IMR-90 (cell line): Measurements from ENCODE around the gene ABHD17C. TPM values are rescaled to one million over a fixed set of nuclear protein-coding genes. Genes with fewer than 3 reads are reported as not detected.
A peak's percentile ranks its signal among the peaks of the same experiment; 100 is the strongest.

ENCODE experiments used
- ATAC-seq: fragments of 200-7000 bp; cut with Tn5 transposase; 2 replicates; pipeline ENCODE4 v1.9.1; 2020; ENCODE audit warnings: low read depth, mild to moderate bottlenecking, moderate library complexity
- BruUV-seq: library from RNA; stranded (reverse); fragments of 400-500 nt; replicated peaks from 2 replicates; lab custom pipeline; 2021; lab: Mats Ljungman, UMichigan
- CTCF ChIA-PET: fragments of 300-600 bp; formaldehyde crosslinking; extraction: SDS; loops from one replicate; lab custom pipeline; 2021; ENCODE audit warnings: antibody characterized with exemption; lab: Yijun Ruan, JAX
- POLR2A ChIA-PET: fragments of 300-600 bp; sonication (Branson Sonifier 250); formaldehyde crosslinking; loops from one replicate; lab custom pipeline; 2022; ENCODE audit warnings: antibody characterized with exemption; ENCODE audit not compliant: unreplicated experiment; lab: Charles Lee
- DNase-seq: peaks from one replicate; pipeline ENCODE4 v3.0.0; 2013
- H2AFZ ChIP-seq: replicated peaks from 2 replicates; pipeline ENCODE3; 2013; ENCODE audit warnings: low read length, mild to moderate bottlenecking; ENCODE audit not compliant: poor library complexity
- H2AK5ac ChIP-seq: 2 replicates; pipeline ENCODE4 v1.6.1; 2013; ENCODE audit warnings: low read depth, low read length, inconsistent platforms
- H2AK9ac ChIP-seq: replicated peaks from 2 replicates; pipeline ENCODE3; 2013; ENCODE audit warnings: mild to moderate bottlenecking, low read depth, low read length, moderate library complexity; ENCODE audit not compliant: poor library complexity
- H2BK120ac ChIP-seq: 2 replicates; pipeline ENCODE4 v1.6.1; 2013; ENCODE audit warnings: low read depth, low read length, inconsistent platforms
- H2BK15ac ChIP-seq: 3 replicates; pipeline ENCODE4 v1.6.1; 2013; ENCODE audit warnings: low read depth, low read length, inconsistent platforms
- H2BK20ac ChIP-seq: 2 replicates; pipeline ENCODE4 v1.6.1; 2013; ENCODE audit warnings: low read depth, mild to moderate bottlenecking, inconsistent platforms, low read length, moderate library complexity
- H2BK5ac ChIP-seq: 2 replicates; pipeline ENCODE4 v1.6.1; 2013; ENCODE audit warnings: mild to moderate bottlenecking, low read depth, low read length, inconsistent platforms; ENCODE audit not compliant: poor library complexity, severe bottlenecking
- H3K14ac ChIP-seq: replicated peaks from 2 replicates; pipeline ENCODE4 v1.6.1; 2013; ENCODE audit warnings: low read depth, low read length, inconsistent platforms
- H3K18ac ChIP-seq: 2 replicates; pipeline ENCODE4 v1.6.1; 2013; ENCODE audit warnings: low read depth, low read length, control low read depth
- H3K23ac ChIP-seq: 2 replicates; pipeline ENCODE4 v1.6.1; 2013; ENCODE audit warnings: low read depth, low read length, inconsistent platforms
- H3K27ac ChIP-seq: 2 replicates; pipeline ENCODE4 v1.5.1; 2013; ENCODE audit warnings: mild to moderate bottlenecking, control low read depth, low read length; ENCODE audit not compliant: insufficient read depth
- H3K27me3 ChIP-seq: 2 replicates; pipeline ENCODE4 v1.6.1; 2013; ENCODE audit warnings: low read length; ENCODE audit not compliant: control insufficient read depth, insufficient read depth
- H3K36me3 ChIP-seq: 2 replicates; pipeline ENCODE4 v1.6.1; 2013; ENCODE audit warnings: low read length, mixed read lengths; ENCODE audit not compliant: control insufficient read depth, insufficient read depth
- H3K4ac ChIP-seq: 2 replicates; pipeline ENCODE4 v1.6.1; 2013; ENCODE audit warnings: low read depth, low read length, inconsistent platforms
- H3K4me1 ChIP-seq: 2 replicates; pipeline ENCODE4 v1.6.1; 2013; ENCODE audit warnings: low read length, mixed read lengths; ENCODE audit not compliant: control insufficient read depth, insufficient read depth
- H3K4me2 ChIP-seq: 2 replicates; pipeline ENCODE4 v1.6.1; 2013; ENCODE audit warnings: low read depth, mild to moderate bottlenecking, control low read depth, low read length, moderate library complexity
- H3K4me3 ChIP-seq: 2 replicates; pipeline ENCODE4 v1.5.1; 2013; ENCODE audit warnings: low read depth, mild to moderate bottlenecking, control low read depth, low read length, moderate library complexity; ENCODE audit not compliant: insufficient read depth
- H3K56ac ChIP-seq: 2 replicates; pipeline ENCODE4 v1.6.1; 2013; ENCODE audit warnings: low read length, inconsistent platforms; ENCODE audit not compliant: insufficient read depth; ENCODE audit errors: extremely low read depth
- H3K79me1 ChIP-seq, 2 experiments: 2 replicates each; pipeline ENCODE4 v1.6.1; 2013; ENCODE audit warnings: low read length in 2 of 2, inconsistent platforms in 1 of 2, low read depth in 1 of 2
- H3K9ac ChIP-seq: 2 replicates; pipeline ENCODE4 v1.6.1; 2013; ENCODE audit warnings: low read depth, low read length, control low read depth
- H3K9me1 ChIP-seq: 2 replicates; pipeline ENCODE4 v1.6.1; 2013; ENCODE audit warnings: low read length, inconsistent platforms; ENCODE audit not compliant: insufficient read depth
- H3K9me3 ChIP-seq: 2 replicates; pipeline ENCODE4 v1.6.1; 2013; ENCODE audit warnings: low read length; ENCODE audit not compliant: control insufficient read depth, insufficient read depth
- H4K20me1 ChIP-seq: 2 replicates; pipeline ENCODE4 v1.6.1; 2013; ENCODE audit warnings: low read length, inconsistent platforms; ENCODE audit not compliant: insufficient read depth
- H4K5ac ChIP-seq: 2 replicates; pipeline ENCODE4 v1.6.1; 2013; ENCODE audit warnings: mild to moderate bottlenecking, low read depth, low read length, control low read depth
- H4K8ac ChIP-seq, 2 experiments: 2 replicates each; pipeline ENCODE4 v1.6.1; 2013; ENCODE audit warnings: low read depth in 2 of 2, low read length in 2 of 2, control low read depth in 1 of 2, inconsistent platforms in 1 of 2
- H4K91ac ChIP-seq: 2 replicates; pipeline ENCODE4 v1.6.1; 2013; ENCODE audit warnings: low read depth, low read length, inconsistent platforms; ENCODE audit not compliant: insufficient read depth
- RCOR1 ChIP-seq: IDR thresholded peaks from 2 replicates; pipeline ENCODE4 v1.6.1; 2012; ENCODE audit warnings: mild to moderate bottlenecking, low read length, improper control_type of control experiment; ENCODE audit not compliant: insufficient replicate concordance
- WGBS, 2 experiments: methylation state at CpG; one replicate each; pipeline versions ENCODE4 v1.1.5 to v1.1.7; 2013; ENCODE audit warnings: missing lambda C conversion rate in 2 of 2; ENCODE audit not compliant: insufficient read length in 1 of 2; ENCODE audit errors: extremely low coverage in 2 of 2; 5-methylcytosine and 5-hydroxymethylcytosine counted together
- dilution Hi-C: fragments of 300-500 bp; cut with HindIII; formaldehyde crosslinking; loops from one replicate; pipeline ENCODE4 v1.14.3; 2018; ENCODE audit warnings: low sequenced_read_pairs; ENCODE audit not compliant: unreplicated experiment
- in situ Hi-C: fragments of 300-500 bp; cut with MboI; formaldehyde crosslinking; loops from 3 replicates; pipeline ENCODE4 v1.14.3; 2019; ENCODE audit warnings: low sequenced_read_pairs, inconsistent platforms, mixed read lengths
- intact Hi-C: fragments of 100-400 bp; cut with micrococcal nuclease; formaldehyde crosslinking; loops from 2 replicates; pipeline ENCODE4 v1.10.0; 2022
- polyA plus RNA-seq, 3 experiments: library from polyadenylated mRNA; depleted of rRNA; stranded (reverse); fragments of >200 nt; gene quantifications; 2 replicates each; pipeline ENCODE4 v1.2.3, GENCODE V29; 2012; ENCODE audit warnings: low replicate concordance in 1 of 3
- total RNA-seq: library from RNA; depleted of rRNA; stranded (reverse); fragments of >200 nt; gene quantifications from 2 replicates; pipeline ENCODE4 v1.2.3, GENCODE V29; 2012

The ABHD17C gene
- total and polyA plus RNA-seq, 2 of the 4 experiments (the other 2 are of a cell fraction) = 5.4 to 10.3 TPM

GRCh38 chr15:80747317-80748053 is 52.4 kb downstream of the ABHD17C start:
- H3K4me2 ChIP-seq = no peak overlapping the region
- H2BK20ac ChIP-seq = no peak overlapping the region
- H2BK120ac ChIP-seq = no peak overlapping the region
- no peak overlapping the region for H2BK15ac ChIP-seq
- H2AFZ ChIP-seq = no peak overlapping the region
- no peak for DNase-seq
- H3K27ac ChIP-seq = no peak overlapping the region
- H3K9ac ChIP-seq = no peak overlapping the region
- no TSS peak for BruUV-seq
- 0 out of 2 replicates have a peak overlapping the region, but pooled peaks have one; percentile 16 for H3K14ac ChIP-seq
- in situ Hi-C loops (no loop called here), intact Hi-C loops (no loop called here), dilution Hi-C loops (no loop called here)
- no peak overlapping the region for H2BK5ac ChIP-seq
- H4K5ac ChIP-seq = no peak overlapping the region
- H3K18ac ChIP-seq = no peak overlapping the region
- no peak for ATAC-seq
- 0 out of 2 replicates have a peak overlapping the region, but pooled peaks have one; percentile 2 for H3K23ac ChIP-seq
- no peak overlapping the region for H3K4ac ChIP-seq
- no peak overlapping the region for H3K56ac ChIP-seq
- peaks cover 38% of the 10 kb centered on the region for H4K20me1 ChIP-seq
- ChIA-PET POLR2A (no interaction called here), CTCF (no interaction called here)
- no peak overlapping the region for H3K4me3 ChIP-seq
- peaks cover 12% of the 10 kb centered on the region for H3K4me1 ChIP-seq
- no peaks in the 10 kb centered on the region for H3K27me3 ChIP-seq
- H3K9me3 ChIP-seq = no peaks in the 10 kb centered on the region
- 30% methylated on average over 3 of the region's 16 CpGs; no CpG with 5 or more reads in 1 of the 2 experiments for WGBS, 2 experiments
- TF ChIP-seq RCOR1 = no peak
- peak overlapping the region in 1 of 2 experiments; percentile 34; a peak in 1 of 4 replicates for H4K8ac ChIP-seq
- H2AK5ac ChIP-seq = no peak overlapping the region
- no peak overlapping the region for H4K91ac ChIP-seq
- H2AK9ac ChIP-seq = no peak overlapping the region
- H3K9me1 ChIP-seq = peaks cover 18% of the 10 kb centered on the region
- H3K36me3 ChIP-seq = peaks cover 17% of the 10 kb centered on the region
- H3K79me1 ChIP-seq = peaks cover 56 to 80% of the 10 kb centered on the region in 2 experiments
